Loucy (cell line): ENCODE data around the gene CLPSL1.

Source experiments
- EZH2phosphoT487 ChIP-seq: fragments of 200-600 bp; IDR thresholded peaks from 2 replicates; pipeline ENCODE4 v1.6.1; 2018; ENCODE audit warnings: antibody characterized with exemption, mild to moderate bottlenecking, moderate library complexity, borderline replicate concordance
- TF ChIP-seq, protein P1 (sequence below): fragments of 200-600 bp; sonication (generic); conservative IDR thresholded peaks from 2 replicates; pipeline ENCODE4 v1.5.1; 2014; ENCODE audit warnings: mild to moderate bottlenecking, antibody characterized with exemption, low read length

DNA sequence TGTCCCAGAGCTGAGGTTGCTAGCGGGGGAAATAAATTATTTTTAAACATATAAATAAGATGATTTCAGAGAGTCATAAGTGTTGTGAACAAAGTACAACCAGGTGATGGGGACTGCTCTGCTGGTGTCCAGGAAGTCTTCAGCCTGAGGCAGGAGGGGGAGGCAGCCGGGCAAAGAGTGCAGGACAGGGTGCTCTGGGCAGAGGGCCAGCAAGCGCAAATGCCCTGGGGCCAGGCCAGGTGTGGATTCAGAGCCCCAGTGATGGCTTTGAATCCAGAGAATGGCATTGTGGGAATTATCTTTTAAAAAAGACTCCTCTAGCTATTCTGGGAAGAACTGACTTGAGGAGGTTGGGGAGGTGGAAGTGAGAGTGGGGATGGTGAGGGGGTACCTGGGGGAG lies 1.6 kb downstream of the CLPSL1 start:
- TF ChIP-seq, protein P1, sequence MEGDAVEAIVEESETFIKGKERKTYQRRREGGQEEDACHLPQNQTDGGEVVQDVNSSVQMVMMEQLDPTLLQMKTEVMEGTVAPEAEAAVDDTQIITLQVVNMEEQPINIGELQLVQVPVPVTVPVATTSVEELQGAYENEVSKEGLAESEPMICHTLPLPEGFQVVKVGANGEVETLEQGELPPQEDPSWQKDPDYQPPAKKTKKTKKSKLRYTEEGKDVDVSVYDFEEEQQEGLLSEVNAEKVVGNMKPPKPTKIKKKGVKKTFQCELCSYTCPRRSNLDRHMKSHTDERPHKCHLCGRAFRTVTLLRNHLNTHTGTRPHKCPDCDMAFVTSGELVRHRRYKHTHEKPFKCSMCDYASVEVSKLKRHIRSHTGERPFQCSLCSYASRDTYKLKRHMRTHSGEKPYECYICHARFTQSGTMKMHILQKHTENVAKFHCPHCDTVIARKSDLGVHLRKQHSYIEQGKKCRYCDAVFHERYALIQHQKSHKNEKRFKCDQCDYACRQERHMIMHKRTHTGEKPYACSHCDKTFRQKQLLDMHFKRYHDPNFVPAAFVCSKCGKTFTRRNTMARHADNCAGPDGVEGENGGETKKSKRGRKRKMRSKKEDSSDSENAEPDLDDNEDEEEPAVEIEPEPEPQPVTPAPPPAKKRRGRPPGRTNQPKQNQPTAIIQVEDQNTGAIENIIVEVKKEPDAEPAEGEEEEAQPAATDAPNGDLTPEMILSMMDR = no peak
- no peak for TF ChIP-seq EZH2phosphoT487
